ENCODE data around the gene GRM5.
"Not testable (repeated sequence)": the region's sequence is repeated elsewhere in the genome, so short reads cannot be mapped to it uniquely, and the experiment has no call there.

GRM5 gene

GRCh38 chr11:88543902-88544655 lies 521.7 kb downstream of the GRM5 start:
- no peak overlapping the region for H3K27ac ChIP-seq
- peak; percentile 98 for TF ChIP-seq CTCF (conservative IDR thresholded peaks at IDR 0.05)

GRCh38 chr11:88541006-88541405 lies 524.8 kb downstream of the GRM5 start:
- H3K27ac ChIP-seq: no peak overlapping the region
- no peak for TF ChIP-seq CTCF (conservative IDR thresholded peaks at IDR 0.05)

- no peak overlapping the region for H3K27ac ChIP-seq
- TF ChIP-seq CTCF (conservative IDR thresholded peaks at IDR 0.05): no peak
These were observed 527.7 kb downstream of the GRM5 start for GRCh38 chr11:88538098-88538497.

- TF ChIP-seq CTCF (conservative IDR thresholded peaks at IDR 0.05): no peak
- no peak overlapping the region for H3K27ac ChIP-seq
These were observed 528.2 kb downstream of the GRM5 start for GRCh38 chr11:88537613-88538012.

- H3K27ac ChIP-seq: no peak overlapping the region
- TF ChIP-seq CTCF (conservative IDR thresholded peaks at IDR 0.05): no peak
These were observed 529.0 kb downstream of the GRM5 start for GRCh38 chr11:88536616-88537265.

- no peak for TF ChIP-seq CTCF (conservative IDR thresholded peaks at IDR 0.05)
- no peak overlapping the region for H3K27ac ChIP-seq
These were observed 529.8 kb downstream of the GRM5 start for GRCh38 chr11:88535916-88536547.

GRCh38 chr11:88535266-88535665 lies 530.5 kb downstream of the GRM5 start:
- no peak for TF ChIP-seq CTCF (conservative IDR thresholded peaks at IDR 0.05)
- H3K27ac ChIP-seq: no peak overlapping the region

GRCh38 chr11:88534706-88535105 lies 531.1 kb downstream of the GRM5 start:
- H3K27ac ChIP-seq: not testable (repeated sequence)
